ENCODE data around the gene RNU1-4. TPM values are rescaled to one million over a fixed set of nuclear protein-coding genes. Genes with fewer than 3 reads are reported as not detected.
"Not testable (repeated sequence)": the region's sequence is repeated elsewhere in the genome, so short reads cannot be mapped to it uniquely, and the experiment has no call there.

The RNU1-4 gene
- total RNA-seq, 4 donors from 2014 or later, result under 0.01 TPM; not detected in 2

- H3K9me3 ChIP-seq; DNase-seq (ENCODE audit: extremely low spot score); H3K4me1 ChIP-seq; H3K4me3 ChIP-seq; intact Hi-C loops (cut with DNase I); H3K36me3 ChIP-seq; H3K27ac ChIP-seq (replicated peaks in 1 of 4): not testable (repeated sequence)
- WGBS, result no CpG with 5 or more reads among the region's 6 CpGs
- H3K27me3 ChIP-seq, result peaks cover 0 to 18% (median 3%) of the 10 kb centered on the region in 4 donors
Measured at GRCh38 chr1:16757574-16757973, 17.3 kb downstream of the RNU1-4 start.

DNA sequence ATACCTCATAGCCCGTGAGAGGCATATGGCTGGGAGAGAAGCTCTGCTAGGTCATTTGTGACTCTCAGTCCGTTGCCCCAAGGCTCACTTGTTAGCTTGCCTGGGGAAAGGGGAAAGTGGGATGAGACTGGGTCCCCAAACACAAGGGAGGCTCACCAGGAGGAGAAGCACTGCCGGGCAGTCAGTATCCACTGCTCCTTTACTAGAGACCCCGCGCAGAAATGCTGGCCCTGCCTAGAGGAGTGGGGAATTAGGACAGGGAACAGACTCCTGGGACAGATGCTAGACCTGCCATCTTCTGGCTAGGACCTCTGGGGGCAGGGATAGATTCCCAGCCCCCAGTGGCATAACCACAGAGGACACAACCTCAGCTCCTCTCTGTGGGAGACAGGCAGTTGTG is 17.7 kb downstream of the RNU1-4 start:
- H3K36me3 ChIP-seq; H3K4me3 ChIP-seq; DNase-seq (ENCODE audit: extremely low spot score); intact Hi-C loops (cut with DNase I); H3K9me3 ChIP-seq; H3K4me1 ChIP-seq; H3K27ac ChIP-seq (replicated peaks in 1 of 4): not testable (repeated sequence)
- H3K27me3 ChIP-seq, result peaks cover 0 to 18% (median 3%) of the 10 kb centered on the region in 4 donors
- 70% methylated on average over 2 of the region's 5 CpGs for WGBS

GRCh38 chr1:16759041-16759493 is 18.8 kb downstream of the RNU1-4 start:
- H3K4me3 ChIP-seq; H3K27ac ChIP-seq (replicated peaks in 1 of 4); DNase-seq (ENCODE audit: extremely low spot score); H3K36me3 ChIP-seq; H3K4me1 ChIP-seq; intact Hi-C loops (cut with DNase I); H3K9me3 ChIP-seq: not testable (repeated sequence)
- 36% methylated on average over 15 of the region's 40 CpGs for WGBS
- H3K27me3 ChIP-seq, result peaks cover 0 to 18% (median 3%) of the 10 kb centered on the region in 4 donors

DNA sequence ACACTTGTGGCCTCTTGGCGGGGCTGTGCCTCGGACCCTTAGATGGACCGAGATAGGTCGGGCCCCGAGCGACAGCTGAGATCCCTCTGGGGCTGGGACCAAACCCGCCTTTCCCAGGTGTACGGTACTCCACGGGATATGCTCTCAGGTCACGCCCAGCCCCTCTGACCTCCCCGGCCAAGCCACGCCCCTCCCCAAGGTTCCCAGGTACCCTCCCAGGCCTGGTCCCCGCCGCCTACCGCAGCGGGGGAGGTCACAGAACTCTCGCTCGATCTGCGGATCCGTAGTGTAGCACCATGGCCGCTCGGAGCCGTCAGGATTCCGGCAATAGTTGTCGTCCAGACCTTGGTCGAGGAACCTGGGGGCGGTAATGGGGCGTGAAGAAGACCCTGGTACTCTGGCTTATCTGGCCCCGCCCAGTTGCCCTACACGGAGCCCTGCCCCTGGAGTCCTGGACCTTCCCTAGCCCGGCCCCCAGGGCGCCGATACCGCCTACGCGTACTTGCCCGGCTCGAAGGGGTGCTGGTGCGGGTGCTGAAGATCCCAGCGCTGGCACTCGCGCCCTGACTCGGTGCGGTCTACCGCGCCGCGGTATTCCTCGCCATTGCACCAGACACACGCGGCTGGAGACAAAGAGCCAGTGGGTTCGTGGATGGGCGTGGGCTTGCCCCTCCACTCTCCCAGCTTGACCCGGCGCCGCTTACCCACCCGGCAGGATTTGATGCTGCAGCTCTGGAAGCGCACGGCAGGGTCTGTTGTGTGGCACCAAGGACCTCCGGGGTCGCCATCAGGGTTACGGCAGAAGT is 19.5 kb downstream of the RNU1-4 start:
- H3K36me3 ChIP-seq; H3K4me1 ChIP-seq; intact Hi-C loops (cut with DNase I); H3K27ac ChIP-seq (replicated peaks in 1 of 4); H3K4me3 ChIP-seq; DNase-seq (ENCODE audit: extremely low spot score); H3K9me3 ChIP-seq: not testable (repeated sequence)
- WGBS, result no CpG with 5 or more reads among the region's 62 CpGs
- H3K27me3 ChIP-seq, result peaks cover 0 to 22% (median 3%) of the 10 kb centered on the region in 4 donors

- H3K27ac ChIP-seq (replicated peaks in 1 of 4); DNase-seq (ENCODE audit: extremely low spot score); H3K9me3 ChIP-seq; H3K4me3 ChIP-seq; H3K36me3 ChIP-seq; intact Hi-C loops (cut with DNase I): not testable (repeated sequence)
- no CpG with 5 or more reads among the region's 11 CpGs for WGBS
- peaks cover 0 to 22% (median 3%) of the 10 kb centered on the region in 4 donors for H3K27me3 ChIP-seq
- peaks cover 0 to 15% (median 8%) of the 10 kb centered on the region in 4 donors for H3K4me1 ChIP-seq
Measured at GRCh38 chr1:16760456-16760765, 20.1 kb downstream of the RNU1-4 start.

- Histone ChIP-seq H3K4me1 (peaks cover 0 to 19% (median 12%) of the 10 kb centered on the region in 4 donors), H3K27me3 (peaks cover 0 to 25% (median 3%) of the 10 kb centered on the region in 4 donors)
- DNase-seq (ENCODE audit: extremely low spot score); H3K4me3 ChIP-seq; H3K9me3 ChIP-seq; H3K36me3 ChIP-seq; H3K27ac ChIP-seq (replicated peaks in 1 of 4); intact Hi-C loops (cut with DNase I): not testable (repeated sequence)
- no CpG with 5 or more reads among the region's 11 CpGs for WGBS
Measured at GRCh38 chr1:16760801-16761200, 20.5 kb downstream of the RNU1-4 start.

DNA sequence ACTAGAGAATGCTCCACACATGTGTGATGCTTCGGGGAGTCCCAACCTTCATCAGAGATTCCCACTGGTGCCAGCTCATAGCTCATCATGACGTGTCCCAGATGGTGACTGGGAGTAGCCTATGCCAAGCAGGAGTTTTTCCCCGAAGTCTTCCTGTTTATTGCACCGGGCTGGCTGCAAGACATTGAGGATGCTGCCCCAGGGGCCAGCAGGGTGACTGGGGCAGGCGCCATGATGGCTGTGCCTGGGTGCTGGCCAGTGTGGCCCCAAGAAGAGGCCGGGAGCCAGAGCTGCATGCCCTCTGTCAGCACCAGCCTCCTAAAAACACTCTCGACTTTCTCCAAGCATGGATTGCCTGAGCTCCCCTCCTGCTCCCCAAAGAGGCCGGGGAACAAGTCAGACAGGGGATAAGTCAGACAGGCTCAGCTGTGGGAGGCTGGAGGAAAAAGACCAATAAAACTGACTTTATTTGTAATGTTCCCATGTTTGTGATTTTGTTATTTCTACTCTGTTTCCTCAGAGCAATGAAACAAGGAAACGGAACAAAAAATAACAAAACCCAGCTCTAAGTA is 24.0 kb downstream of the RNU1-4 start:
- peak; percentile 91 for DNase-seq (ENCODE audit: extremely low spot score)
- WGBS, result 75% methylated on average over 9 of the region's 9 CpGs
- H3K36me3 ChIP-seq; intact Hi-C loops (cut with DNase I); H3K4me3 ChIP-seq; H3K9me3 ChIP-seq: not testable (repeated sequence)
- Histone ChIP-seq H3K27ac (replicated peaks in 1 of 4) (peak overlapping the region in 3 of 4 donors; percentile 8 to 79 (median 75)), H3K4me1 (peaks cover 0 to 20% (median 14%) of the 10 kb centered on the region in 4 donors), H3K27me3 (peaks cover 0 to 20% (median 0%) of the 10 kb centered on the region in 4 donors)

DNA sequence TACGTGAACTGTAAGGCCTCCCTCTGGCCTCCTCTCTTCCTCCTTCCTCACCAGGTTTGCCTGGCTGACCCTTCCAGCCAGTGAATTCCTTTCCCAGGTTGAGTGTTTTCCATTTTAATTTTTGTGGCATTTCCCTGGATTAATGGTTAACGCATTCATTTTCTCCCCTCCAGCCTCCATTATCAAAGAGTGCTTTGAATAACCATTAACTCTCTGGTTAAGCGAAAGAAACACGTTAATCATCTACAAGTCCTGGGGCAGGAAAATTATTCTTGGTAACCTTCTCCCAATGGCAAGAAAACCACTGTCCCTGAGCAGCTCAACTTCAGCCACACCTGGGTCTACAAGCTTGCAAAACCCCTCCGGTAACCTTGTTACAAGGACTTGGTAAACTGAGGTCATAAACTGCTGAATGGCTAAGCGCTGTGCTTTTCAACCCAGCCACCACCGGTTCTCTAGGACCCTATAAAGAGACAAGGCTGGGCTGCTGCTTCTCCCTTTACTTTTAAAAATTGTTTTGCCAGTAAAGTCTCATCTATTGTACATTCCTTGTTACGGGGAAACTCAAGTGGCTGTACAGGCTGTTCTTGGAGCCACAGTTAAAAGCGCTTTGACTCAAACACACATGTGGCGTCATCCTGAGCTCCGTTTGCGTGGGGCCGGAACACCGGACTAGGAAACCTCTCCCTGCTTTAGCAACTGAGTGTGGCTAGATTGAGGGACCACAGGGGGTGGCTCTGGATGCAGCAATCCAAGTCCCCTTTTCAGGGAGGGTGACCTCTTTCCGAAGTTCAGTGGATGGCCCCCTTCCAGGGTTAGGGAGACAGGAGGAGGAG is 24.7 kb downstream of the RNU1-4 start:
- Histone ChIP-seq H3K27me3 (peaks cover 0 to 19% (median 0%) of the 10 kb centered on the region in 4 donors), H3K4me1 (peaks cover 0 to 21% (median 14%) of the 10 kb centered on the region in 4 donors), H3K27ac (replicated peaks in 1 of 4) (peak overlapping the region in 3 of 4 donors; percentile 20 to 79 (median 75)), H3K4me3 (peak overlapping the region in 2 of 4 donors; percentile 33 to 37)
- DNase-seq (ENCODE audit: extremely low spot score), result peak; percentile 92
- intact Hi-C loops (cut with DNase I); H3K9me3 ChIP-seq; H3K36me3 ChIP-seq: not testable (repeated sequence)
- peak in 1 of 2 donors; percentile 57 for TF ChIP-seq POLR2AphosphoS5 (IDR thresholded peaks at IDR 0.05)
- WGBS, result 79% methylated on average over 14 of the region's 15 CpGs

GRCh38 chr1:16765731-16766605 is 25.7 kb downstream of the RNU1-4 start:
- intact Hi-C loops (cut with DNase I); H3K9me3 ChIP-seq; H3K36me3 ChIP-seq: not testable (repeated sequence)
- peak; percentile 92 for DNase-seq (ENCODE audit: extremely low spot score)
- Histone ChIP-seq H3K4me1 (peaks cover 0 to 27% (median 14%) of the 10 kb centered on the region in 4 donors), H3K27ac (replicated peaks in 1 of 4) (peak overlapping the region in 2 of 4 donors; percentile 75 to 79), H3K4me3 (peak overlapping the region in 3 of 4 donors; percentile 28 to 37 (median 33)), H3K27me3 (peaks cover 0 to 13% (median 0%) of the 10 kb centered on the region in 4 donors)
- WGBS, result 63% methylated on average over 25 of the region's 31 CpGs

- H3K4me3 ChIP-seq; intact Hi-C loops (cut with DNase I); H3K27ac ChIP-seq (replicated peaks in 1 of 4); DNase-seq (ENCODE audit: extremely low spot score); H3K9me3 ChIP-seq; H3K36me3 ChIP-seq: not testable (repeated sequence)
- peaks cover 0 to 27% (median 14%) of the 10 kb centered on the region in 4 donors for H3K4me1 ChIP-seq
- WGBS, result 49% methylated on average over 9 of the region's 9 CpGs
- H3K27me3 ChIP-seq, result peaks cover 0 to 13% (median 0%) of the 10 kb centered on the region in 4 donors
Measured at GRCh38 chr1:16766689-16767256, 26.5 kb downstream of the RNU1-4 start.
